ENCODE measurements around the gene WWC2.
"Not testable (repeated sequence)": the region's sequence is repeated elsewhere in the genome, so short reads cannot be mapped to it uniquely, and the experiment has no call there.

Gene WWC2

GRCh38 chr4:183101956-183102480, 3.0 kb downstream of the WWC2 start:
- peak; percentile 18 for DNase-seq

GRCh38 chr4:183105092-183105491, 6.0 kb downstream of the WWC2 start:
- no peak for DNase-seq

DNA sequence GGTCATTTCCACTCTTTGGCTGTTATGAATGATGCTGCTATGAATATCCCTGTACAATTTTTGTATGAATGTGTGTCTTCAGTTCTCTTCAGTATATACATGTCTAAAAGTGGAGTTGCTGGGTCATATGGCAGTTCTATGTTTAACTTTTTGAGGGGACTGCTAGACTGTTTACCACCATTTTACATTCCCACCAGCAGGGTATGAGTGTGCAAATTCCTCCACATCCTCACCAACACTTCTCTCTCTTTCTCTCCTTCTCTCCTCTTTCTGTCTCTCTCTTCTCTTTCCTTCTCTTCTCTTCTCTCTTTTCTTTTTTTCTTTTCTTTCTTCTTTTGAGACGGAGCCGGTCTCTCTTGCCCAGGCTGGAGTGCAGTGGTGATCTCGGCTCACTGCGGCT, 7.8 kb downstream of the WWC2 start:
- no peak for DNase-seq

GRCh38 chr4:183107891-183108459, 8.9 kb downstream of the WWC2 start:
- DNase-seq = no peak

DNA sequence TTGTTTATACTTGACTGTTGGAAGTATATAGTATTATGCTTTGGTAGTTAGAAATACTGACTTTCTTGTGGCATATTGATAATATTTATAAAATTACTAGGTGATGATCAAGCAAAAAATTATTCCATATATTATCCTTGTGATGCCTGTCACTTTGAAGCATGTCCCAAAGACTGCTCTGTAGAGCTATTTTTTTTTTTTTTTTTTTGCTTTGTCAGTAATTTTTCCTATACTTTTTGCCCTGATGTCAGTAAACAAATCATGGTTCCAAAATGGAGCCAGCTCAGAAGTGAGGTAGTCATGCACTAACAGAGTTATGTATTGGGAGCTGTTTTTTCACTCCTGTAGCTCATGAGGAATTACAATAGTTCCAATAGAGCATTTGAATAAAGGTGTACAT, 11.2 kb downstream of the WWC2 start:
- no peak for DNase-seq

DNA sequence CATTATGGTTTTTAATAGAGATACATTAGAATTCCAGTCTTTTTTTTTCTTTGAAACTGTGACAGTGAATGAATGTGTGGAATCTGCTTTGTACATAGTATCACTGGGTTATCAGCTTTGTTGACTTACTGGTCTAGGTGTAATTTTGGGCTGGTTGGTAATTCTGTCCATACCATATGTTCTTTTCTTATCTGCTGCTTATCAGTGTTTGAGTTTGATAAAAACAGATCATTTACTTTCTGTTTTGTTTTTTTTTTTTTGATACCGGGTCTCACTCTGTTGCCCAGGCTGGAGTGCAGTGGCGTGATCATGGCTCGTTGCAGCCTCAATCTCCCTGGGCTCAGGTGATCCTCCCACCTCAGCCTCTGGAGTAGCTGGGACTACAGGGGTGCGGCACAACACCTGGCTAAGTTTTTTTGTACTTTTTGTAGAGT, 12.4 kb downstream of the WWC2 start:
- no peak for DNase-seq

DNA sequence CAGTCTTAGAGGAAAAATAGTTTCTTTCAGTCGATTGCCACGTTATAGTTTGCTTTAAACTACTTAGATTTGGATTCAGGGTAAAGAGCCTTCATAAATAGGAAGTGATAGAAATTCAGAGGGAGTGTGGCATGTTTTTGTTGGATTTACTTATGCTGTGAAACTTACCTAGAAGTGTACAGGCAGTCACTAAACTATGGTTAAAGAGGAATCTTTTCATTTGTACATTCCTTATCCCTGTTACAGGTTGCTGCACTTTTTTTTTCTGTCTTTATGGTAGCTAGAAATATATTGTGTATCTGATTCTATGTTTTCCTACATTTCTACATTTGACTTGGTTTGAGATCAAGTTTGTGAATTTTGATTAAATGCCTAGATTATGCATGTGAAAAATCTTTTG, 19.1 kb downstream of the WWC2 start:
- no peak for DNase-seq

DNA sequence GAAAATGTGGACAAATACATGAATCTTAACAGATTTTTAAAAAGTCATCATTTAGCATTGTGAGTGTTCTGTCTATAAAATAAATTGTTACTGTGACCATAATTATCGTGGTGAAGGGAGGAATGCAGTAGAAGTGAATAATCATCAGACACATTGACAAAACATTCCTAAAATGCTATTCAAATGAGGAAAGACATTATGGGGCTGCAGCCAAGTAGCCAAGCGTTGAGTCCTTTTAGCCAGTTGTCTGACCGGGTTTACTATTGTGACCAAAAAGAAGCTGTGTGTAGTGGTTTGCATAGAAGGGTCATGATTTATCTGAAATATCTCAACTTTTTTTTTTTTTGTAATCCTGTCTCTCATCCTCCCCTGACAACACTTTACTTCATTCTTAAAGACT, 19.5 kb downstream of the WWC2 start:
- DNase-seq = no peak

DNA sequence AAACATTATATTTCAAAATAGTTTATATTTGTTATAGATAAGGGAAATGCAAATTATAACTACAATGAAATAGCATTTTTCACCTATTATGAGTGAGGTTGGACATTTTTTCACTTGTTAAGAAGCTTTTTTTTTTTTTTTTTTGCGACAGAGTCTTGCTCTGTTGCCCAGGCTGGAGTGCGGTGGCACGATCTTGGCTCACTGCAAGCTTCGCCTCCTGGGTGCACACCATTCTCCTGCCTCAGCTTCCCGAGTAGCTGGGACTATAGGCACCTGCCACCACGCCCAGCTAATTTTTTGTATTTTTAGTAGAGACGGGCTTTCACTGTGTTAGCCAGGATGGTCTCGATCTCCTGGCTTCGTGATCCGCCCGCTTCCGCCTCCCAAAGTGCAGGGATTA, 22.6 kb downstream of the WWC2 start:
- not testable (repeated sequence) for DNase-seq

- DNase-seq = no peak
These were observed 25.2 kb downstream of the WWC2 start for GRCh38 chr4:183124228-183124627.

DNA sequence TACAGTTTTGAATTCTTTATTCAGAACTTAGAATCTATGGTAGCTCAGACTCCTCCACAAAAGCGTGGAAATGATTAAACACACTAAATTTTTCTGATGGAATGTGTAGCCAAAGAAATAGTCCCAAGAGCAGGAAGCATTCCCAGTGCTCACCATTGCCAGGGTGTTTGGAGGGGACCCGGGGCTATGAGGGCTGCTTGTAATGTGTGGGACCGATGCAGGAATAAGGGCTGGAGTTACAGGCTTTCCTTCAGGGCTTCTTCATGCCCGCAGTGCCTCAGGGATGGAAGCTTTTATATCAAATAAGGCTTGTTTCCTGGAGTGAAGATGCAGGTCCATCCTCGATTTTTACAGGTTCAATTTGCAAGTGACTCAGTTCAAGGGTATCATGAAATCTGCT, 25.8 kb downstream of the WWC2 start:
- DNase-seq = no peak

DNA sequence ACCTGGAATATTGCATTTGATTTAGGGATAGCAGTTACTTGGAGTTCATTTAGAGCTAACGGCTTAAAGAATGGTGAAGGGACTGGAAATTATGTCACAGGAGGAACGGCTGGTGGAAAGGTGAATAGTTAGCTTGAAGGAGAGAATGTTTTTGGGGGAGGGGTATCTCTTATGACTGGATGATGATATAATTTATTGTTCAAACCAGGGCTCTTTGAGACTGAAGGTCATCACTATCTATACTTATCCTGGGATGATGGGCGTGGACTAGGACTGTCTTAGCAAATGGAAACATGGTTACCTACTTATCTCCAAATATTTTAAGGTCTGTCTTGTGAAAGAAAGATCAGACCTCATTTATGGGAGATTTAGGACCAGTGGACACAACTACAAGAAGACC, 30.1 kb downstream of the WWC2 start:
- DNase-seq = no peak

- no peak for DNase-seq
These were observed 30.6 kb downstream of the WWC2 start for GRCh38 chr4:183129675-183130074.

GRCh38 chr4:183130328-183131155, 31.5 kb downstream of the WWC2 start:
- DNase-seq = peak; percentile 51

- DNase-seq = no peak
These were observed 33.0 kb downstream of the WWC2 start for GRCh38 chr4:183132081-183132480.

GRCh38 chr4:183132865-183133264, 33.8 kb downstream of the WWC2 start:
- DNase-seq = no peak

- no peak for DNase-seq
These were observed 37.8 kb downstream of the WWC2 start for GRCh38 chr4:183136855-183137254.

DNA sequence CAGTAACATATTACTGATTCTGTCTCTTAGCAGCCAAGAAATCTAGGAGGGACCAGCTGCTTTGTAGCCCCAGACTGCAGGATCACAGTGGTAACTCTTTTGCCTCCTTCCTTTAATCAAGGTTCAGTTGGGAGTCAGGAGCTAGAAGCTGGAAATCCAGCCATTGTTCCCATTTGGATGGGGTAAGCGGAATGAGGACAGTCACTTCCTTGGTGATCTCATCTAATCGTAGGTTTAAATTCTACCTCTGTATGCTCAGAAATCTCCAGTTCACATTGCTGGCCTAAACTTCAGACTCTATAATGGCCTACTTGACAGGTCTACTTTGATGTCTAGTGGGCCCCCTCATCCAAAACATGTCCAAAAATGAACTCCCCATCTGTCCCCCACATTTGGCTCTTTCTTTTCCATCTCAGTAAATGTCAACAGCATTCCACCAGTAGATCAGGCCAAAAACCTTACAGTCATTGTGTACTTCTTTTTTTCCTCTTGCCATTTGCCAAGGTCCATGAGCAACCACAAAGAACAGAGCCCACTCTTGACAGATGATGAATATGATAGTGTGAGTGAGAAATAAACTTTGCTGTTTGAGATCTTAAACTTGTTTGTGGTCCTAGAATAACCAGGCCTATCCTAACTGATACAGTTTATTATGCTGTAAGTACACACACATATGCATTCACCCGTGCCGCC, 40.1 kb downstream of the WWC2 start:
- DNase-seq = no peak

DNA sequence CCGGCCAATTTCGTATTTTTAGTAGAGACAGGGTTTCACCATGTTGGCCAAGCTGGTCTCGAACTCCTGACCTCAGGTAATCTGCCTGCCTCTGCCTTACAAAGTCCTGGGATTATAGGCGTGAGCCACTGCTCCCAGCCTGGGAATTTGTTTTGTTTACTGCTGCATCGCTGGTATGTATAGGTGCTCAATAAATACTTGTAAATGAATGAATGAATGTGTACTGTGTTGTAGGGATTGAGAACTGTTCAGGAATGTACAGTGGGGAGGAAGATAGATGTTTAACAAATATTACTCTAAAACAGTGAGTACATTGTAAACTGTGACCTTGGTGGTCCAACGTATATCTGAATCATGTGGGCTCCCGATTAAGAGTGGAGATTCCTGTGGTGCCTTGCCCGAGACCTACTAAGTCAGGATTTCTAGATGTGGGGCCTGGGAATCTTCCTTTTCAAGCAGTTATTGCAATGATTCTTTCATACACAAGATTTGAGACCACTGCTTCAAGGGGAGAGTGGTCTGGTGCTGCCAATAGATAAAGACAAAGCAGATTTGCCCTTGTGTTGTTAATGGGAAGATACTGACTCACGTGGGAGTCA, 41.0 kb downstream of the WWC2 start:
- no peak for DNase-seq

DNA sequence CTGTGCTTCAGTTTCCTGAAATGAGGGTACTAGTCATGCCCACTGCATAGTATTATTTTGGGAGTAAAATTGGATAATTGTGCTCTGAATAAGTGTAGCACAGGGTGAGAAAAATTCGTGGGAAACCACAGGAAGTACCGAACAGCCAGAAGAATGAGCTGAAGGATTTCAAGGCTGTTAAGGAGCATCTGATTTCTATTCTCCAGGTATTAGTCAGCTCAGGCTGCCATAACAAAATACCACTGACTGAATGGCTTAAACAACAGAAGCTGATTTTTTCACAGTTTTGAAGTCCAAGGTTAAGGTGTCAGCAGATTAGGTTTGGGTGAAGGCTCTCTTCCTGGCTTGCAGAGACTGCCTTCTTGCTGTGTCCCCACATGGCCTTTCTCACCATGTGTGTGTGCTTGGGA, 41.9 kb downstream of the WWC2 start:
- DNase-seq = no peak

DNA sequence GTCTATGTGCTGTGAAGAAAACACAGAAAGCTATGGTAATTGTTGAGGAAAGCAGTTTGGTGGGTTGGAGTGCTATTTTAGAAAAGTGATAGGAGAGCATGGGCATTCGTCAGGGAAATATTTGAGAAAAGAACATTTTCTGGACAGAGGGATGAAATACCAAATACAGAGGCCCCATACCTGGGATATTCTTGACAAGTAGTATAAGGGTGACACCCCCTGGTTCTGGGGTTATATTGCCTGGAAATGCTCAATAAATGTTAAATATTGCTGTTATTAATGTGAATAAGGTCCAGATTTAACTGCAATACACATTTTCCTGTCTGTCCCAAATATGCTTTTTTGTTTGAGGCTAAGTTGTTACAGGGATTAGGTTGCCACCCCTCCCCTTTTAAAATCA, 42.9 kb downstream of the WWC2 start:
- no peak for DNase-seq

- DNase-seq = no peak
These were observed 43.8 kb downstream of the WWC2 start for GRCh38 chr4:183142571-183143550.
